Astrocyte (in vitro differentiated cells and primary cell): ENCODE results near the gene ST6GALNAC3. TPM values are rescaled to one million over a fixed set of nuclear protein-coding genes. Genes with fewer than 3 reads are reported as not detected.
A peak's percentile ranks its signal among the peaks of the same experiment; 100 is the strongest.

Source experiments
- DNase-seq: peaks from one replicate; pipeline ENCODE4 v3.0.0-alpha.2; 2010; ENCODE audit warnings: low read depth
- FAIRE-seq: peaks from 2 replicates; lab custom pipeline; 2011; peaks lifted over from hg19 to GRCh38; lab: Jason Lieb, UNC
- H2AFZ ChIP-seq: 2 replicates; pipeline ENCODE4 v1.6.0; 2012; ENCODE audit warnings: low read depth, low read length, inconsistent platforms
- H3K27ac ChIP-seq: 2 replicates; pipeline ENCODE4 v1.5.1; 2011; ENCODE audit warnings: low read depth, low read length, inconsistent platforms
- H3K27me3 ChIP-seq: 2 replicates; pipeline ENCODE4 v1.6.0; 2011; ENCODE audit warnings: low read length, inconsistent platforms; ENCODE audit not compliant: insufficient read depth
- H3K36me3 ChIP-seq: 2 replicates; pipeline ENCODE4 v1.5.1; 2011; ENCODE audit warnings: low read length, inconsistent platforms; ENCODE audit not compliant: insufficient read depth
- H3K4me1 ChIP-seq: 2 replicates; pipeline ENCODE4 v1.5.1; 2011; ENCODE audit warnings: low read length, inconsistent platforms; ENCODE audit not compliant: insufficient read depth
- H3K4me2 ChIP-seq: 2 replicates; pipeline ENCODE4 v1.6.0; 2012; ENCODE audit warnings: low read length, inconsistent platforms
- H3K4me3 ChIP-seq: 2 replicates; pipeline ENCODE4 v1.5.1; 2011; ENCODE audit warnings: low read depth, mild to moderate bottlenecking, low read length, inconsistent platforms; ENCODE audit not compliant: insufficient read depth
- H3K79me2 ChIP-seq: 2 replicates; pipeline ENCODE4 v1.6.0; 2012; ENCODE audit warnings: mild to moderate bottlenecking, low read length, inconsistent platforms; ENCODE audit not compliant: insufficient read depth
- H3K9ac ChIP-seq: 2 replicates; pipeline ENCODE4 v1.6.0; 2012; ENCODE audit warnings: mild to moderate bottlenecking, low read length, inconsistent platforms
- H3K9me3 ChIP-seq: 2 replicates; pipeline ENCODE4 v1.5.1; 2012; ENCODE audit warnings: low read depth, mild to moderate bottlenecking, low read length, inconsistent platforms; ENCODE audit not compliant: insufficient read depth
- H4K20me1 ChIP-seq: 2 replicates; pipeline ENCODE4 v1.6.0; 2012; ENCODE audit warnings: low read length, inconsistent platforms; ENCODE audit not compliant: insufficient read depth
- H3K27ac Mint-ChIP-seq: one replicate; pipeline ENCODE4 v1.8.0; 2021; ENCODE audit warnings: mild to moderate bottlenecking, mixed read lengths; ENCODE audit not compliant: unreplicated experiment
- H3K27me3 Mint-ChIP-seq: one replicate; pipeline ENCODE4 v1.8.0; 2021; ENCODE audit warnings: low read depth, mixed read lengths; ENCODE audit not compliant: unreplicated experiment
- H3K36me3 Mint-ChIP-seq: one replicate; pipeline ENCODE4 v1.8.0; 2021; ENCODE audit warnings: low read depth, mixed read lengths; ENCODE audit not compliant: unreplicated experiment
- H3K4me1 Mint-ChIP-seq: one replicate; pipeline ENCODE4 v1.8.0; 2021; ENCODE audit warnings: low read depth, mixed read lengths; ENCODE audit not compliant: unreplicated experiment
- H3K4me3 Mint-ChIP-seq: one replicate; pipeline ENCODE4 v1.8.0; 2021; ENCODE audit warnings: mild to moderate bottlenecking, moderate library complexity, mixed read lengths; ENCODE audit not compliant: unreplicated experiment
- H3K9me3 Mint-ChIP-seq: one replicate; pipeline ENCODE4 v1.8.0; 2021; ENCODE audit warnings: mild to moderate bottlenecking, mixed read lengths; ENCODE audit not compliant: unreplicated experiment
- EZH2 ChIP-seq: IDR thresholded peaks from 2 replicates; pipeline ENCODE4 v1.6.1; 2012; ENCODE audit warnings: mild to moderate bottlenecking, low read length, inconsistent platforms; ENCODE audit not compliant: insufficient read depth
- total RNA-seq: library from RNA; stranded (reverse); gene quantifications from 2 replicates; pipeline ENCODE4 v1.2.1, GENCODE V29; 2021
- TF ChIP-seq, protein P1 (sequence below): IDR thresholded peaks from 2 replicates; pipeline ENCODE4 v1.5.1; 2011; ENCODE audit warnings: low read depth, mild to moderate bottlenecking, inconsistent platforms, low read length, moderate library complexity; ENCODE audit not compliant: insufficient read depth

ST6GALNAC3 gene
- total RNA-seq, 1 donor from 2014 or later, result 3.2 TPM

DNA sequence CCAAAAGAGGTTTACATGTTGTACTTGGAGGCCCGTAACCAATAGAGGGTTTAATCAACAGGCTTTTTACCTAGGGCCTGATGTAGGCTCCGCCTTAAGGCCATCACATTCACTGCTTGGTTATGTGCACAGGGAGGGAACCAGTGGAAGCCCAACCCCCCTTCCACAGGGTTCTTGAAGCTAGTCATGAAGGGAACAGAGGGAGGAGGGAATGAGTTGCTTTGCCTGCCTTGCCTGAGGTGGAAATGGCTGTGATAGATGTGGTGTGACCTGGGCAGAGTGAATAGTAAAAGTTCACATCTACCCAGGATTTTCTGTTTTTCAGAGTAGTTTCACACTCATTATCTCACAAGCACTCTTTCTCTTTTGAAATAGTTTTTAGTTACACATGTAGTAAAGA is 215.1 kb downstream of the ST6GALNAC3 start:
- no peak overlapping the region for H2AFZ ChIP-seq
- peaks cover 2% of the 10 kb centered on the region for H3K27me3 Mint-ChIP-seq
- no peaks in the 10 kb centered on the region for H3K79me2 ChIP-seq
- H3K36me3 ChIP-seq, result no peaks in the 10 kb centered on the region
- no peaks in the 10 kb centered on the region for H3K4me1 Mint-ChIP-seq
- H3K4me2 ChIP-seq, result no peak overlapping the region
- FAIRE-seq (no peak), DNase-seq (no peak)
- H3K4me3 ChIP-seq, result no peak overlapping the region
- no peak for TF ChIP-seq EZH2
- TF ChIP-seq, protein P1, sequence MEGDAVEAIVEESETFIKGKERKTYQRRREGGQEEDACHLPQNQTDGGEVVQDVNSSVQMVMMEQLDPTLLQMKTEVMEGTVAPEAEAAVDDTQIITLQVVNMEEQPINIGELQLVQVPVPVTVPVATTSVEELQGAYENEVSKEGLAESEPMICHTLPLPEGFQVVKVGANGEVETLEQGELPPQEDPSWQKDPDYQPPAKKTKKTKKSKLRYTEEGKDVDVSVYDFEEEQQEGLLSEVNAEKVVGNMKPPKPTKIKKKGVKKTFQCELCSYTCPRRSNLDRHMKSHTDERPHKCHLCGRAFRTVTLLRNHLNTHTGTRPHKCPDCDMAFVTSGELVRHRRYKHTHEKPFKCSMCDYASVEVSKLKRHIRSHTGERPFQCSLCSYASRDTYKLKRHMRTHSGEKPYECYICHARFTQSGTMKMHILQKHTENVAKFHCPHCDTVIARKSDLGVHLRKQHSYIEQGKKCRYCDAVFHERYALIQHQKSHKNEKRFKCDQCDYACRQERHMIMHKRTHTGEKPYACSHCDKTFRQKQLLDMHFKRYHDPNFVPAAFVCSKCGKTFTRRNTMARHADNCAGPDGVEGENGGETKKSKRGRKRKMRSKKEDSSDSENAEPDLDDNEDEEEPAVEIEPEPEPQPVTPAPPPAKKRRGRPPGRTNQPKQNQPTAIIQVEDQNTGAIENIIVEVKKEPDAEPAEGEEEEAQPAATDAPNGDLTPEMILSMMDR, result no peak
- H3K36me3 Mint-ChIP-seq, result no peaks in the 10 kb centered on the region
- no peaks in the 10 kb centered on the region for H3K4me1 ChIP-seq
- H3K27me3 ChIP-seq, result no peaks in the 10 kb centered on the region
- H3K9me3 Mint-ChIP-seq, result no peaks in the 10 kb centered on the region
- H3K27ac ChIP-seq, result no peak overlapping the region
- H3K4me3 Mint-ChIP-seq, result no peak overlapping the region
- H3K9ac ChIP-seq, result no peak overlapping the region
- H3K27ac Mint-ChIP-seq, result no peak overlapping the region
- no peaks in the 10 kb centered on the region for H4K20me1 ChIP-seq
- no peaks in the 10 kb centered on the region for H3K9me3 ChIP-seq

DNA sequence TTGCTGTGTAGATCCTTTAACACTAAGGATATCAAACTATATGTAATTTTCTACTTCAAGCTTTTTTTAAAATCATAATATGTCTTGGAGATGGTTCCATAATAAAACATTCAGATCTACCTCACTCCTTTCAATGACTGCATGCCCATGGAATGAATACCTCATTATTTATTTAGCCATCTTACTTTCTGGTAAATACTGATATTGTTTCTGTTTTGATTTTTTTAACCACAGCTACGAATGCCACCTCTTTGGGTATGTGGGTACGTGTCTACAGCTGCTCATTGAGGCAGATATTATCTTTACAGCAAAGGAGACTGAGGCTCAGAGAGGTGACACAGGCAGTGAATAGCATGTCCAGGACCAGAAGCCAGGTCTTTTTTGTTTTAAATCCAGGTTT is 215.7 kb downstream of the ST6GALNAC3 start:
- Histone ChIP-seq H4K20me1 (no peaks in the 10 kb centered on the region), H2AFZ (no peak overlapping the region), H3K36me3 (no peaks in the 10 kb centered on the region), H3K9ac (no peak overlapping the region), H3K4me2 (peak overlapping the region; percentile 3), H3K4me3 (no peak overlapping the region), H3K79me2 (no peaks in the 10 kb centered on the region), H3K4me1 (no peaks in the 10 kb centered on the region), H3K27me3 (no peaks in the 10 kb centered on the region), H3K9me3 (no peaks in the 10 kb centered on the region), H3K27ac (no peak overlapping the region)
- FAIRE-seq (no peak), DNase-seq (no peak)
- no peaks in the 10 kb centered on the region for H3K36me3 Mint-ChIP-seq
- no peak overlapping the region for H3K27ac Mint-ChIP-seq
- peaks cover 2% of the 10 kb centered on the region for H3K27me3 Mint-ChIP-seq
- H3K4me3 Mint-ChIP-seq, result no peak overlapping the region
- no peaks in the 10 kb centered on the region for H3K9me3 Mint-ChIP-seq
- H3K4me1 Mint-ChIP-seq, result no peaks in the 10 kb centered on the region
- no peak for TF ChIP-seq EZH2
- TF ChIP-seq, protein P1, result no peak

DNA sequence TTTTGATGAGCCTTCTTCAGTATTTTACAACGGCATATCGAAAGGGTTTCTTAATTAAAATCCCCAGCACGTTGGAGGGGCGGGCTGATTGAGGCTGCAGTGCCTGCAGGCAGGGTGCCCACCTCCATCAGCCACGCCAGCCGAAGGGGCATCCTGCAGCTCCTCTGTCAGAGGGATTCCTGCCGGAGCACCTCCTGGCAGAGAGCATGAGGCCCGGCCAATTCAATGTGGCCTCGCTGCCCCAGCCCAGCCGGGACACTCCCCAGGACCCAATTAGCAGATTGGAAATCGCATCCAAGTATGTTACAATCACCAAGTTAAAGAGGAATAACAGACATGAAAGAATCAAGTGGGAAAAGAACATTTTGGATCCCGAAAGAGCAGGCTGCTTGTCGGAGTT is 216.6 kb downstream of the ST6GALNAC3 start:
- no peaks in the 10 kb centered on the region for H3K4me1 ChIP-seq
- Mint-ChIP-seq H3K9me3 (no peaks in the 10 kb centered on the region), H3K4me1 (no peaks in the 10 kb centered on the region), H3K36me3 (no peaks in the 10 kb centered on the region), H3K27ac (no peak overlapping the region), H3K4me3 (no peak overlapping the region), H3K27me3 (peaks cover 2% of the 10 kb centered on the region)
- no peaks in the 10 kb centered on the region for H3K27me3 ChIP-seq
- no peak overlapping the region for H3K9ac ChIP-seq
- no peaks in the 10 kb centered on the region for H3K36me3 ChIP-seq
- TF ChIP-seq, protein P1, result no peak
- TF ChIP-seq EZH2, result no peak
- H2AFZ ChIP-seq, result peak overlapping the region; percentile 38
- no peaks in the 10 kb centered on the region for H3K9me3 ChIP-seq
- H3K27ac ChIP-seq, result no peak overlapping the region
- no peak overlapping the region for H3K4me3 ChIP-seq
- H3K79me2 ChIP-seq, result no peaks in the 10 kb centered on the region
- peak overlapping the region; percentile 61 for H3K4me2 ChIP-seq
- FAIRE-seq, result no peak
- DNase-seq, result no peak
- H4K20me1 ChIP-seq, result no peaks in the 10 kb centered on the region
